HEK293 (cell line): ENCODE measurements around the gene RHOT1.

Source experiments
- CTCF ChIA-PET: fragments of 350-600 bp; formaldehyde crosslinking; extraction: SDS; loops from one replicate; lab custom pipeline; 2021; ENCODE audit warnings: antibody characterized with exemption; lab: Yijun Ruan, JAX
- POLR2A ChIA-PET: fragments of 300-600 bp; formaldehyde crosslinking; extraction: SDS; loops from one replicate; lab custom pipeline; 2020; ENCODE audit warnings: antibody characterized with exemption, inconsistent platforms; lab: Yijun Ruan, JAX
- H3K27ac ChIP-seq: fragments of 200-500 bp; sonication (Bioruptor generic); 2 replicates; pipeline ENCODE4 v1.5.1; 2014; ENCODE audit warnings: low read depth, low read length, control low read depth, inconsistent platforms; ENCODE audit errors: extremely low read depth
- H3K36me3 ChIP-seq, 2 experiments: fragments of 200-500 bp in 1 of 2; sonication (Bioruptor generic) in 1 of 2; 1 replicate in 1 of 2; 2 replicates in 1 of 2; pipeline ENCODE4 v1.5.1; 2014 to 2017; ENCODE audit warnings: inconsistent platforms in 2 of 2, low read length in 2 of 2; ENCODE audit not compliant: control insufficient read depth in 2 of 2, insufficient read depth in 1 of 2
- H3K4me1 ChIP-seq: fragments of 200-500 bp; sonication (Bioruptor generic); 2 replicates; pipeline ENCODE4 v1.5.1; 2014; ENCODE audit warnings: mild to moderate bottlenecking, low read length, inconsistent platforms; ENCODE audit not compliant: control insufficient read depth, insufficient read depth
- H3K4me3 ChIP-seq: 2 replicates; pipeline ENCODE4 v1.5.1; 2011; ENCODE audit warnings: low read depth, mild to moderate bottlenecking, control low read depth, low read length, moderate library complexity
- H3K9me3 ChIP-seq: fragments of 200-500 bp; sonication (Bioruptor generic); 2 replicates; pipeline ENCODE4 v1.5.1; 2014; ENCODE audit warnings: low read depth, low read length, inconsistent platforms; ENCODE audit not compliant: control insufficient read depth, insufficient read depth
- GLI4 ChIP-seq: fragments of 450-650 bp; formaldehyde crosslinking; IDR thresholded peaks from 2 replicates; pipeline ENCODE4 v1.5.1; 2016; ENCODE audit warnings: missing biosample characterization, missing genetic modification characterization
- TCF7L2 ChIP-seq: IDR thresholded peaks from 2 replicates; pipeline ENCODE4 v1.6.1; 2011; ENCODE audit warnings: low read depth, mild to moderate bottlenecking, inconsistent platforms, low read length, moderate library complexity, borderline replicate concordance
- ZBTB1 ChIP-seq: fragments of 450-650 bp; formaldehyde crosslinking; IDR thresholded peaks from 2 replicates; pipeline ENCODE4 v1.5.1; 2016; ENCODE audit warnings: missing biosample characterization, missing genetic modification characterization
- ZEB2 ChIP-seq: fragments of 450-650 bp; formaldehyde crosslinking; IDR thresholded peaks from 2 replicates; pipeline ENCODE4 v1.5.1; 2016; ENCODE audit warnings: missing biosample characterization, missing genetic modification characterization
- ZFP37 ChIP-seq: fragments of 450-650 bp; formaldehyde crosslinking; IDR thresholded peaks from 2 replicates; pipeline ENCODE4 v1.5.1; 2016; ENCODE audit warnings: missing biosample characterization, missing genetic modification characterization
- ZFP41 ChIP-seq: fragments of 450-650 bp; formaldehyde crosslinking; IDR thresholded peaks from 2 replicates; pipeline ENCODE4 v1.5.1; 2016; ENCODE audit warnings: missing biosample characterization, missing genetic modification characterization, borderline replicate concordance
- ZNF112 ChIP-seq: fragments of 450-650 bp; formaldehyde crosslinking; IDR thresholded peaks from 2 replicates; pipeline ENCODE4 v1.5.0; 2017; ENCODE audit warnings: missing biosample characterization, missing genetic modification characterization
- ZNF138 ChIP-seq: fragments of 450-650 bp; formaldehyde crosslinking; IDR thresholded peaks from 2 replicates; pipeline ENCODE4 v1.5.1; 2016; ENCODE audit warnings: missing biosample characterization, missing genetic modification characterization, borderline replicate concordance
- ZNF146 ChIP-seq: fragments of 450-650 bp; formaldehyde crosslinking; IDR thresholded peaks from 2 replicates; pipeline ENCODE4 v1.5.1; 2016; ENCODE audit warnings: missing biosample characterization, missing genetic modification characterization
- ZNF211 ChIP-seq: fragments of 450-650 bp; formaldehyde crosslinking; IDR thresholded peaks from 2 replicates; pipeline ENCODE4 v1.5.1; 2016; ENCODE audit warnings: low read depth, missing biosample characterization, missing genetic modification characterization
- ZNF24 ChIP-seq: fragments of 450-650 bp; formaldehyde crosslinking; IDR thresholded peaks from 2 replicates; pipeline ENCODE4 v1.5.1; 2016; ENCODE audit warnings: missing biosample characterization, missing genetic modification characterization
- ZNF266 ChIP-seq: fragments of 450-650 bp; formaldehyde crosslinking; IDR thresholded peaks from 2 replicates; pipeline ENCODE4 v1.5.1; 2016; ENCODE audit warnings: missing biosample characterization, missing genetic modification characterization, low read depth
- ZNF311 ChIP-seq: fragments of 450-650 bp; formaldehyde crosslinking; IDR thresholded peaks from 2 replicates; pipeline ENCODE4 v1.5.1; 2017; ENCODE audit warnings: missing biosample characterization, missing genetic modification characterization, borderline replicate concordance
- ZNF335 ChIP-seq: fragments of 450-650 bp; formaldehyde crosslinking; conservative IDR thresholded peaks from 2 replicates; pipeline ENCODE4 v1.5.1; 2016; ENCODE audit warnings: missing biosample characterization, missing genetic modification characterization
- ZNF341 ChIP-seq: fragments of 450-650 bp; formaldehyde crosslinking; IDR thresholded peaks from 2 replicates; pipeline ENCODE4; 2016; ENCODE audit warnings: low read depth, missing biosample characterization, missing genetic modification characterization
- ZNF350 ChIP-seq: fragments of 450-650 bp; formaldehyde crosslinking; IDR thresholded peaks from 2 replicates; pipeline ENCODE4 v1.5.0; 2017; ENCODE audit warnings: missing biosample characterization, mild to moderate bottlenecking, missing genetic modification characterization
- ZNF521 ChIP-seq: fragments of 450-650 bp; formaldehyde crosslinking; IDR thresholded peaks from 2 replicates; pipeline ENCODE4 v1.5.1; 2017; ENCODE audit warnings: missing biosample characterization, mild to moderate bottlenecking, missing genetic modification characterization
- ZNF571 ChIP-seq: fragments of 450-650 bp; formaldehyde crosslinking; IDR thresholded peaks from 2 replicates; pipeline ENCODE4 v1.5.0; 2017; ENCODE audit warnings: missing biosample characterization, missing genetic modification characterization
- ZNF664 ChIP-seq: fragments of 450-650 bp; formaldehyde crosslinking; IDR thresholded peaks from 2 replicates; pipeline ENCODE4 v1.5.1; 2016; ENCODE audit warnings: missing biosample characterization, missing genetic modification characterization
- TF ChIP-seq, protein P1 (sequence below): fragments of 450-650 bp; formaldehyde crosslinking; IDR thresholded peaks from 2 replicates; pipeline ENCODE4 v1.5.1; 2016; ENCODE audit warnings: missing biosample characterization, missing genetic modification characterization
- TF ChIP-seq, protein P2 (sequence below): fragments of 450-650 bp; formaldehyde crosslinking; IDR thresholded peaks from 2 replicates; pipeline ENCODE4; 2016; ENCODE audit warnings: missing biosample characterization, missing genetic modification characterization
- TF ChIP-seq, protein P3 (sequence below): fragments of 450-650 bp; formaldehyde crosslinking; IDR thresholded peaks from 2 replicates; pipeline ENCODE4 v1.5.1; 2016; ENCODE audit warnings: missing biosample characterization, missing genetic modification characterization
- TF ChIP-seq, protein P4 (sequence below): fragments of 450-650 bp; formaldehyde crosslinking; IDR thresholded peaks from 2 replicates; pipeline ENCODE4 v1.5.1; 2016; ENCODE audit warnings: missing biosample characterization, missing genetic modification characterization
- TF ChIP-seq, protein P5 (sequence below): fragments of 450-650 bp; formaldehyde crosslinking; IDR thresholded peaks from 2 replicates; pipeline ENCODE4 v1.5.1; 2017; ENCODE audit warnings: missing biosample characterization, missing genetic modification characterization
- TF ChIP-seq, protein P6 (sequence below): fragments of 450-650 bp; formaldehyde crosslinking; IDR thresholded peaks from 2 replicates; pipeline ENCODE4 v1.5.1; 2016; ENCODE audit warnings: missing biosample characterization, missing genetic modification characterization, low read depth
- TF ChIP-seq, protein P7 (sequence below): fragments of 450-650 bp; formaldehyde crosslinking; IDR thresholded peaks from 2 replicates; pipeline ENCODE4 v1.5.1; 2017; ENCODE audit warnings: missing biosample characterization, missing genetic modification characterization

Gene RHOT1

DNA sequence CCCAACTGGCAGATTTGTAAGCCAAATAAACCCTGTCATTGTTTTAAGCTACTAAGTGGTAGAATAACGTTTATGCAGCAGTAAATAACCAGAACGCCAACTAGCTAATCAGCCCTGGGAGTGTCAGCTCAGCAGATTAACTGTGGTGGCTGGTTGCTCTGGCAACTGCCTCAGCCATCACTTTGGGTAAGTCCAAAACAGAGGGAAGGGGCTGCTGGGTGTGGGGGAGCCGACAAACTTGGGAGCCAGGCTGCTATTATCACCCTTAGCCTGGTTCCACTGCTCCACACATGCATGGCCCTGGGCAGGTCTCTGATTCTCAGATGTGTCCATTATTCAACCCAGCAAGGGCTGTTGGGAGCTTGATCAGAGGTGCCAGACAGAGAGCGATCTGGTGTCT lies 22.2 kb upstream of the RHOT1 start:
- no peaks in the 10 kb centered on the region for H3K9me3 ChIP-seq
- H3K4me3 ChIP-seq, result no peak overlapping the region
- CTCF ChIA-PET, result interaction anchor here (0.5 to 1.4 kb wide), 2 partner anchors 19 to 54 kb away, joined by 3 to 8 read pairs; no protein-coding TSS in a partner anchor
- H3K27ac ChIP-seq, result no peak overlapping the region
- H3K4me1 ChIP-seq, result no peaks in the 10 kb centered on the region
- TF ChIP-seq ZNF350 (tag by site-specific recombination) (no peak), ZNF138 (tag by site-specific recombination) (no peak), ZNF24 (tag by site-specific recombination) (no peak), ZBTB1 (tag by site-specific recombination) (no peak), TCF7L2 (no peak), ZFP41 (tag by site-specific recombination) (no peak), ZNF112 (tag by site-specific recombination) (no peak), ZFP37 (tag by site-specific recombination) (no peak), ZNF311 (no peak), ZNF571 (tag by site-specific recombination) (no peak), ZNF335 (tag by site-specific recombination) (no peak), ZNF521 (no peak), GLI4 (no peak)
- TF ChIP-seq, protein P1, sequence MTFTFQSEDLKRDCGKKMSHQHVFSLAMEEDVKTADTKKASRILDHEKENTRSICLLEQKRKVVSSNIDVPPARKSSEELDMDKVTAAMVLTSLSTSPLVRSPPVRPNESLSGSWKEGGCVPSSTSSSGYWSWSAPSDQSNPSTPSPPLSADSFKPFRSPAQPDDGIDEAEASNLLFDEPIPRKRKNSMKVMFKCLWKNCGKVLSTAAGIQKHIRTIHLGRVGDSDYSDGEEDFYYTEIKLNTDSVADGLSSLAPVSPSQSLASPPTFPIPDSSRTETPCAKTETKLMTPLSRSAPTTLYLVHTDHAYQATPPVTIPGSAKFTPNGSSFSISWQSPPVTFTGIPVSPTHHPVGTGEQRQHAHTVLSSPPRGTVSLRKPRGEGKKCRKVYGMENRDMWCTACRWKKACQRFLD (tag by site-specific recombination), result no peak
- TF ChIP-seq, protein P2, sequence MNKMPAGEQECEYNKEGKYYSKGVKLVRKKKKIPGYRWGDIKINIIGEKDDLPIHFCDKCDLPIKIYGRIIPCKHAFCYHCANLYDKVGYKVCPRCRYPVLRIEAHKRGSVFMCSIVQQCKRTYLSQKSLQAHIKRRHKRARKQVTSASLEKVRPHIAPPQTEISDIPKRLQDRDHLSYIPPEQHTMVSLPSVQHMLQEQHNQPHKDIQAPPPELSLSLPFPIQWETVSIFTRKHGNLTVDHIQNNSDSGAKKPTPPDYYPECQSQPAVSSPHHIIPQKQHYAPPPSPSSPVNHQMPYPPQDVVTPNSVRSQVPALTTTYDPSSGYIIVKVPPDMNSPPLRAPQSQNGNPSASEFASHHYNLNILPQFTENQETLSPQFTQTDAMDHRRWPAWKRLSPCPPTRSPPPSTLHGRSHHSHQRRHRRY (tag by site-specific recombination), result no peak
- TF ChIP-seq, protein P3, sequence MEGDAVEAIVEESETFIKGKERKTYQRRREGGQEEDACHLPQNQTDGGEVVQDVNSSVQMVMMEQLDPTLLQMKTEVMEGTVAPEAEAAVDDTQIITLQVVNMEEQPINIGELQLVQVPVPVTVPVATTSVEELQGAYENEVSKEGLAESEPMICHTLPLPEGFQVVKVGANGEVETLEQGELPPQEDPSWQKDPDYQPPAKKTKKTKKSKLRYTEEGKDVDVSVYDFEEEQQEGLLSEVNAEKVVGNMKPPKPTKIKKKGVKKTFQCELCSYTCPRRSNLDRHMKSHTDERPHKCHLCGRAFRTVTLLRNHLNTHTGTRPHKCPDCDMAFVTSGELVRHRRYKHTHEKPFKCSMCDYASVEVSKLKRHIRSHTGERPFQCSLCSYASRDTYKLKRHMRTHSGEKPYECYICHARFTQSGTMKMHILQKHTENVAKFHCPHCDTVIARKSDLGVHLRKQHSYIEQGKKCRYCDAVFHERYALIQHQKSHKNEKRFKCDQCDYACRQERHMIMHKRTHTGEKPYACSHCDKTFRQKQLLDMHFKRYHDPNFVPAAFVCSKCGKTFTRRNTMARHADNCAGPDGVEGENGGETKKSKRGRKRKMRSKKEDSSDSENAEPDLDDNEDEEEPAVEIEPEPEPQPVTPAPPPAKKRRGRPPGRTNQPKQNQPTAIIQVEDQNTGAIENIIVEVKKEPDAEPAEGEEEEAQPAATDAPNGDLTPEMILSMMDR (tag by site-specific recombination), result no peak
- TF ChIP-seq, protein P4, sequence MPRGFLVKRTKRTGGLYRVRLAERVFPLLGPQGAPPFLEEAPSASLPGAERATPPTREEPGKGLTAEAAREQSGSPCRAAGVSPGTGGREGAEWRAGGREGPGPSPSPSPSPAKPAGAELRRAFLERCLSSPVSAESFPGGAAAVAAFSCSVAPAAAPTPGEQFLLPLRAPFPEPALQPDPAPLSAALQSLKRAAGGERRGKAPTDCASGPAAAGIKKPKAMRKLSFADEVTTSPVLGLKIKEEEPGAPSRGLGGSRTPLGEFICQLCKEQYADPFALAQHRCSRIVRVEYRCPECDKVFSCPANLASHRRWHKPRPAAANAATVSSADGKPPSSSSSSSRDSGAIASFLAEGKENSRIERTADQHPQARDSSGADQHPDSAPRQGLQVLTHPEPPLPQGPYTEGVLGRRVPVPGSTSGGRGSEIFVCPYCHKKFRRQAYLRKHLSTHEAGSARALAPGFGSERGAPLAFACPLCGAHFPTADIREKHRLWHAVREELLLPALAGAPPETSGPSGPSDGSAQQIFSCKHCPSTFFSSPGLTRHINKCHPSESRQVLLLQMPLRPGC (tag by site-specific recombination), result no peak
- TF ChIP-seq, protein P5, sequence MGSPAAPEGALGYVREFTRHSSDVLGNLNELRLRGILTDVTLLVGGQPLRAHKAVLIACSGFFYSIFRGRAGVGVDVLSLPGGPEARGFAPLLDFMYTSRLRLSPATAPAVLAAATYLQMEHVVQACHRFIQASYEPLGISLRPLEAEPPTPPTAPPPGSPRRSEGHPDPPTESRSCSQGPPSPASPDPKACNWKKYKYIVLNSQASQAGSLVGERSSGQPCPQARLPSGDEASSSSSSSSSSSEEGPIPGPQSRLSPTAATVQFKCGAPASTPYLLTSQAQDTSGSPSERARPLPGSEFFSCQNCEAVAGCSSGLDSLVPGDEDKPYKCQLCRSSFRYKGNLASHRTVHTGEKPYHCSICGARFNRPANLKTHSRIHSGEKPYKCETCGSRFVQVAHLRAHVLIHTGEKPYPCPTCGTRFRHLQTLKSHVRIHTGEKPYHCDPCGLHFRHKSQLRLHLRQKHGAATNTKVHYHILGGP (tag by site-specific recombination), result no peak
- TF ChIP-seq, all 188 proteins: peak for 0
- no peaks in the 10 kb centered on the region for H3K36me3 ChIP-seq
- POLR2A ChIA-PET, result no interaction called here

DNA sequence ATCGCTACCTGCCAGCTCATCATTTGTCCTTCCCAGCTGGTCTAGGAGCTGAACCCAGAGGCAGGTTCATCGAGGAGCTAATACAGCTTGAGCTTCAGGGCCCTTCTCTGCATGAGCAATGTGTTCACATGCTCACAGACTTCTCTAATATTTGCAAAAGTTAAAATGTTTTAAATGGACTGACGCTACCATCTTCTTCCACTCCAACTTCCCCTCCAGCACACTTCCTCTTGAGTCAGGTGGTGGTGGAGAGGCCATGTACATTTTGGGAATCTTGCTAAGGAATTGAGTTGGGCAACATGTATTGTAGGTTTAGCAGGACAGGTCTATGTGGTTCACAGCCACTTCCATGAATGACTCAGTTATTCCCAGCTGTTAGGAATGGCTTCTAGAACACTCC lies 21.6 kb upstream of the RHOT1 start:
- CTCF ChIA-PET, result interaction anchor here (1.4 kb wide), 1 partner anchor 18 kb away, joined by 8 read pairs; no protein-coding TSS in a partner anchor
- H3K36me3 ChIP-seq, result no peaks in the 10 kb centered on the region
- no peak overlapping the region for H3K27ac ChIP-seq
- no peaks in the 10 kb centered on the region for H3K4me1 ChIP-seq
- POLR2A ChIA-PET, result no interaction called here
- H3K4me3 ChIP-seq, result no peak overlapping the region
- H3K9me3 ChIP-seq, result no peaks in the 10 kb centered on the region
- TF ChIP-seq ZEB2 (tag by site-specific recombination), result no peak
- TF ChIP-seq ZNF341 (tag by site-specific recombination), result no peak
- no peak for TF ChIP-seq ZNF146 (tag by site-specific recombination)
- no peak for TF ChIP-seq ZNF211 (tag by site-specific recombination)
- TF ChIP-seq ZNF664 (tag by site-specific recombination), result no peak
- TF ChIP-seq ZNF266 (tag by site-specific recombination), result no peak
- TF ChIP-seq, protein P6, sequence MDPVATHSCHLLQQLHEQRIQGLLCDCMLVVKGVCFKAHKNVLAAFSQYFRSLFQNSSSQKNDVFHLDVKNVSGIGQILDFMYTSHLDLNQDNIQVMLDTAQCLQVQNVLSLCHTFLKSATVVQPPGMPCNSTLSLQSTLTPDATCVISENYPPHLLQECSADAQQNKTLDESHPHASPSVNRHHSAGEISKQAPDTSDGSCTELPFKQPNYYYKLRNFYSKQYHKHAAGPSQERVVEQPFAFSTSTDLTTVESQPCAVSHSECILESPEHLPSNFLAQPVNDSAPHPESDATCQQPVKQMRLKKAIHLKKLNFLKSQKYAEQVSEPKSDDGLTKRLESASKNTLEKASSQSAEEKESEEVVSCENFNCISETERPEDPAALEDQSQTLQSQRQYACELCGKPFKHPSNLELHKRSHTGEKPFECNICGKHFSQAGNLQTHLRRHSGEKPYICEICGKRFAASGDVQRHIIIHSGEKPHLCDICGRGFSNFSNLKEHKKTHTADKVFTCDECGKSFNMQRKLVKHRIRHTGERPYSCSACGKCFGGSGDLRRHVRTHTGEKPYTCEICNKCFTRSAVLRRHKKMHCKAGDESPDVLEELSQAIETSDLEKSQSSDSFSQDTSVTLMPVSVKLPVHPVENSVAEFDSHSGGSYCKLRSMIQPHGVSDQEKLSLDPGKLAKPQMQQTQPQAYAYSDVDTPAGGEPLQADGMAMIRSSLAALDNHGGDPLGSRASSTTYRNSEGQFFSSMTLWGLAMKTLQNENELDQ (tag by site-specific recombination), result no peak
- TF ChIP-seq, protein P7, sequence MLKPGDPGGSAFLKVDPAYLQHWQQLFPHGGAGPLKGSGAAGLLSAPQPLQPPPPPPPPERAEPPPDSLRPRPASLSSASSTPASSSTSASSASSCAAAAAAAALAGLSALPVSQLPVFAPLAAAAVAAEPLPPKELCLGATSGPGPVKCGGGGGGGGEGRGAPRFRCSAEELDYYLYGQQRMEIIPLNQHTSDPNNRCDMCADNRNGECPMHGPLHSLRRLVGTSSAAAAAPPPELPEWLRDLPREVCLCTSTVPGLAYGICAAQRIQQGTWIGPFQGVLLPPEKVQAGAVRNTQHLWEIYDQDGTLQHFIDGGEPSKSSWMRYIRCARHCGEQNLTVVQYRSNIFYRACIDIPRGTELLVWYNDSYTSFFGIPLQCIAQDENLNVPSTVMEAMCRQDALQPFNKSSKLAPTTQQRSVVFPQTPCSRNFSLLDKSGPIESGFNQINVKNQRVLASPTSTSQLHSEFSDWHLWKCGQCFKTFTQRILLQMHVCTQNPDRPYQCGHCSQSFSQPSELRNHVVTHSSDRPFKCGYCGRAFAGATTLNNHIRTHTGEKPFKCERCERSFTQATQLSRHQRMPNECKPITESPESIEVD, result no peak
